ENCODE data around the gene RASGEF1C.

The RASGEF1C gene

GRCh38 chr5:180099733-180100611 lies 109.0 kb downstream of the RASGEF1C start:
- H3K27me3 ChIP-seq = no peaks in the 10 kb centered on the region
- no peaks in the 10 kb centered on the region for H3K4me1 ChIP-seq (ENCODE audit: control insufficient read depth in 1 of 2, insufficient read depth in 1 of 2, low read depth in 1 of 2, low read length in 1 of 2)
- H3K36me3 ChIP-seq = no peaks in the 10 kb centered on the region
- no peak overlapping the region for H3K27ac ChIP-seq
- no peak overlapping the region for H3K4me3 ChIP-seq (ENCODE audit: low read depth in 1 of 2, low read length in 1 of 2)
- no peaks in the 10 kb centered on the region for H3K9me3 ChIP-seq
- TF ChIP-seq CTCF (IDR thresholded peaks at IDR 0.05) = no peak

GRCh38 chr5:180098991-180099732 lies 109.8 kb downstream of the RASGEF1C start:
- no peak for TF ChIP-seq CTCF (IDR thresholded peaks at IDR 0.05)
- H3K4me1 ChIP-seq (ENCODE audit: control insufficient read depth in 1 of 2, insufficient read depth in 1 of 2, low read depth in 1 of 2, low read length in 1 of 2) = no peaks in the 10 kb centered on the region
- no peak overlapping the region for H3K4me3 ChIP-seq (ENCODE audit: low read depth in 1 of 2, low read length in 1 of 2)
- H3K27ac ChIP-seq = no peak overlapping the region
- H3K36me3 ChIP-seq = no peaks in the 10 kb centered on the region
- H3K9me3 ChIP-seq = no peaks in the 10 kb centered on the region
- peaks cover 1% of the 10 kb centered on the region for H3K27me3 ChIP-seq

- H3K27me3 ChIP-seq = peaks cover 4% of the 10 kb centered on the region
- H3K9me3 ChIP-seq = no peaks in the 10 kb centered on the region
- no peaks in the 10 kb centered on the region for H3K36me3 ChIP-seq
- TF ChIP-seq CTCF (IDR thresholded peaks at IDR 0.05) = no peak
- H3K4me1 ChIP-seq (ENCODE audit: control insufficient read depth in 1 of 2, insufficient read depth in 1 of 2, low read depth in 1 of 2, low read length in 1 of 2) = no peaks in the 10 kb centered on the region
- no peak overlapping the region for H3K27ac ChIP-seq
- H3K4me3 ChIP-seq (ENCODE audit: low read depth in 1 of 2, low read length in 1 of 2) = no peak overlapping the region
Observed at GRCh38 chr5:180098526-180098925, 110.5 kb downstream of the RASGEF1C start.

GRCh38 chr5:180097926-180098325 lies 111.1 kb downstream of the RASGEF1C start:
- no peak overlapping the region for H3K4me3 ChIP-seq (ENCODE audit: low read depth in 1 of 2, low read length in 1 of 2)
- H3K9me3 ChIP-seq = no peaks in the 10 kb centered on the region
- H3K4me1 ChIP-seq (ENCODE audit: control insufficient read depth in 1 of 2, insufficient read depth in 1 of 2, low read depth in 1 of 2, low read length in 1 of 2) = no peaks in the 10 kb centered on the region
- TF ChIP-seq CTCF (IDR thresholded peaks at IDR 0.05) = no peak
- no peaks in the 10 kb centered on the region for H3K36me3 ChIP-seq
- H3K27me3 ChIP-seq = peaks cover 4% of the 10 kb centered on the region
- no peak overlapping the region for H3K27ac ChIP-seq

- no peaks in the 10 kb centered on the region for H3K36me3 ChIP-seq
- TF ChIP-seq CTCF (IDR thresholded peaks at IDR 0.05) = no peak
Observed at GRCh38 chr5:180097163-180097894, 111.7 kb downstream of the RASGEF1C start.

More at GRCh38 chr5:180097163-180097894, 111.7 kb downstream of the RASGEF1C start:
- no peak overlapping the region for H3K27ac ChIP-seq
- no peaks in the 10 kb centered on the region for H3K9me3 ChIP-seq
- no peak overlapping the region for H3K4me3 ChIP-seq (ENCODE audit: low read depth in 1 of 2, low read length in 1 of 2)
- H3K4me1 ChIP-seq (ENCODE audit: control insufficient read depth in 1 of 2, insufficient read depth in 1 of 2, low read depth in 1 of 2, low read length in 1 of 2) = no peaks in the 10 kb centered on the region
- peaks cover 4% of the 10 kb centered on the region for H3K27me3 ChIP-seq
